Activated naive CD4-positive, alpha-beta T cell treated with anti-CD3 and anti-CD28 coated beads, Interleukin-2, amount 10 ng/mL, durations not matched to agents 7 days and 5 days (primary cell): ENCODE measurements around the gene XYLT1.
A peak's percentile ranks its signal among the peaks of the same experiment; 100 is the strongest.

ENCODE experiments used
- CTCF ChIA-PET: fragments of 350-600 bp; sonication (Branson Sonifier 250); formaldehyde crosslinking; loops from one replicate; lab custom pipeline; 2021; ENCODE audit warnings: antibody characterized with exemption; lab: Charles Lee
- DNase-seq: peaks from one replicate; pipeline ENCODE4 v3.0.0-alpha.2; 2020
- H3K27ac Mint-ChIP-seq: one replicate; pipeline ENCODE4 v1.8.0; 2021; ENCODE audit warnings: mild to moderate bottlenecking, moderate library complexity, mixed read lengths
- H3K27me3 Mint-ChIP-seq: one replicate; pipeline ENCODE4 v1.8.0; 2021; ENCODE audit warnings: mild to moderate bottlenecking, mixed read lengths
- H3K36me3 Mint-ChIP-seq: one replicate; pipeline ENCODE4 v1.8.0; 2021; ENCODE audit warnings: mixed read lengths
- H3K4me1 Mint-ChIP-seq: one replicate; pipeline ENCODE4 v1.8.0; 2021; ENCODE audit warnings: mixed read lengths
- H3K4me3 Mint-ChIP-seq: one replicate; pipeline ENCODE4 v1.8.0; 2021; ENCODE audit warnings: mild to moderate bottlenecking, moderate library complexity, mixed read lengths
- H3K9me3 Mint-ChIP-seq: one replicate; pipeline ENCODE4 v1.8.0; 2021; ENCODE audit warnings: mixed read lengths

Gene XYLT1

DNA sequence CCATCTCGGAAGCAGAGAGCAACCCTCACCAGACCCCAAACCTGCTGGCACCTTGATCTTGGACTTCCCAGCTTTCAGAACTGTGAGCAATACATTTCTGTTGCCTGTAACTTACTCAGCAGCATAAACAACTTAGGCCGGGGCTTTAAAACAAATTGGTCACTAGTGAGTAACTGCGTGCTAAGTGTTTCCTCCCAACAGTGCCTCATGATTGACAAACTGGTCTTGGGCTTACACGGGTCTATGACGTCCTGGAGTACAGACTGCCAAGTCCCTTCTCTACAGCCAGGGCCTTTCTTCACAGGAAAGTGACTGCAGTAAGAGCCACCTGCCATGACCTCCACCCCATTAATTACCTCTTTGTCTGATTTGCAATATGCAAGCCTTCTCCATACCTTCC lies 136.7 kb downstream of the XYLT1 start:
- CTCF ChIA-PET: interaction anchor here (1.2 kb wide), 1 partner anchor 11 kb away, joined by 3 read pairs; no protein-coding TSS in a partner anchor

DNA sequence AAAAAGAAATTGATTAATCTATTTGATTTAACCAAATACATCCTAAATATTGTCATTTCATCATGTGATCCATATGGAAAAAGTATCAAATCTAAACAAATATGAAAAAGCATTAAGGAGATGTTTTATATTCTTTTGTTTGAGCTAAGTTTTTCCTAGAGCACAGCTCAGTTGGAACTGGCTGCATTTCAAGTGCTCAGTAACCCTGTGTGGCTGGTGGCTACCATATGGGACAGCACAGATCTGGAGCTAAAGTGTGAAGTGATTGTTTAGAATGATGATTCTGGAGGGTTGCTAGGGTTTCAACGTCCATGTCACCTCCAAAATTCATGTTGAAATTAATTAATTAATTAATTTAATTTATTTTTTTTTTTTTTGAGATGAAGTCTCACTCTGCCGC lies 137.5 kb downstream of the XYLT1 start:
- Mint-ChIP-seq H3K27me3 (no peaks in the 10 kb centered on the region), H3K4me1 (peaks cover 9% of the 10 kb centered on the region), H3K36me3 (peaks cover 9% of the 10 kb centered on the region), H3K4me3 (no peak overlapping the region), H3K9me3 (no peaks in the 10 kb centered on the region), H3K27ac (no peak overlapping the region)
- no peak for DNase-seq
- CTCF ChIA-PET: interaction anchor here (1.3 kb wide), 1 partner anchor 134 kb away, joined by 3 read pairs; no protein-coding TSS in a partner anchor

More for the DNA sequence above, 136.7 kb downstream of the XYLT1 start:
- Mint-ChIP-seq H3K36me3 (peaks cover 9% of the 10 kb centered on the region), H3K4me3 (no peak overlapping the region), H3K4me1 (peaks cover 10% of the 10 kb centered on the region), H3K9me3 (no peaks in the 10 kb centered on the region), H3K27ac (no peak overlapping the region), H3K27me3 (no peaks in the 10 kb centered on the region)
- no peak for DNase-seq

DNA sequence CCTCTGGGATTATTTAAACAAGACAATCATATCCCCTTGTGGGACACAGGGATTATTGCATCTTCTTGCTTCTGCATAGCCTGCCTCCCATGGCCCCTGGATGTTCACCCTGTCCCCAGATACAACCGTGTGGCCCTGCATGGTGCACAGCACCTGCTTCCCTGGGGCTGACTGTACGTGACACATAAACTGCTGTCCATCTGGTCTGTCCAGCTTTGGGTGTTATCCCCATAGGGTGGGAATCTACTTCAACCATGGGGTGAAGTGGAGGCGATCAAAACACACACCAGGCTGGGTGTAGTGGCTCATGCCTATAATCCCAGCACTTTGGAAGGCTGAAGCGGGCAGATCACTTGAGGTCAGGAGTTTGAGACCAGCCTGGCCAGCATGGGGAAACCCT lies 138.8 kb downstream of the XYLT1 start:
- H3K27ac Mint-ChIP-seq: no peak overlapping the region
- H3K4me3 Mint-ChIP-seq: no peak overlapping the region
- no peaks in the 10 kb centered on the region for H3K9me3 Mint-ChIP-seq
- peaks cover 10% of the 10 kb centered on the region for H3K36me3 Mint-ChIP-seq
- H3K4me1 Mint-ChIP-seq: peaks cover 8% of the 10 kb centered on the region
- DNase-seq: no peak
- H3K27me3 Mint-ChIP-seq: no peaks in the 10 kb centered on the region
- CTCF ChIA-PET: interaction anchor here (1.3 kb wide), 1 partner anchor 135 kb away, joined by 3 read pairs; no protein-coding TSS in a partner anchor

DNA sequence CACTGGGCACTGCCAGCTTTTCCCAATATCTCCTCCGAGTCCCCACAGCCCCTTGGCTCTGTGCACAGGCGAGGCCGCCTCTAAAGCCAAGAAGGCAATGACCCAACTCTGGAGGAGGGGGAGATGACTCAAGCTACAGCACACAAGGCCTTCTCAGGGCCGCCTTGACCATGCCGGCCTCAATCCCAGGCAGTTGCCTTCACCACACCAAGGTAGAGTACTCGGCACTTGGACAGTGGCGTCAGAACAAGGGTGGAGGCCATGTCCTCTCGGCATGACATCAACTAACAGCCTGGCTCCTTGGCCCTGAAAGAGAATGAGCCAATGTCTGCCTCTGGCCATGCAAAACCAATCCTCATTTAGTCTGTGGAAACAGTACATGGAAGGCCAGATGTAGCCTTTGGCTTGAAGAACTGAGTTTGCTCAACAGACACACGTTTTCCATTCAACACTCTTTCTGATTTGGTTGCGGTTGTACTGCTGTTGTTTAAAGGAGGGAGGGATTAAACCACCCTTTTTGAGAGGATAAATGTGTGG lies 139.6 kb downstream of the XYLT1 start:
- Mint-ChIP-seq H3K4me1 (peaks cover 8% of the 10 kb centered on the region), H3K36me3 (peaks cover 8% of the 10 kb centered on the region), H3K4me3 (no peak overlapping the region), H3K27ac (no peak overlapping the region), H3K27me3 (no peaks in the 10 kb centered on the region), H3K9me3 (no peaks in the 10 kb centered on the region)
- no peak for DNase-seq
- CTCF ChIA-PET: no interaction called here

DNA sequence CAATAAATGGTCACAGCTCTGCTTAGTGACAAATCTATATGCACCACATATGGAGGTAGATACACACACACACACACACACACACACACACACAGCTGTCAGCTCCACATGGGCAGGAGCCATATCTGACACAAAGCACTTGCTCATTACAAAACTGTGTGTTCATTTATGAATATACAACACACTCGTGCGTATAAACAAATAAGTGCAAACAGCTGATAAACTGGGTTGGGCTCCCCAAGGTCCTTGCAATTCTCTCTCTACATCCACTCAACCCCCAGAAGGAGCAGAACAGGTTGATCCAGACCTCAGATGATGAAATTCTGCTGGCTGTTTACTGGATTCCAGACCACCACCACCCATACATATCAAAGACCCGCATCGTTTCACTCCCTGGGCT lies 140.7 kb downstream of the XYLT1 start:
- Mint-ChIP-seq H3K4me1 (peaks cover 9% of the 10 kb centered on the region), H3K27me3 (no peaks in the 10 kb centered on the region), H3K9me3 (no peaks in the 10 kb centered on the region), H3K27ac (no peak overlapping the region), H3K36me3 (peaks cover 4% of the 10 kb centered on the region), H3K4me3 (no peak overlapping the region)
- CTCF ChIA-PET: no interaction called here
- no peak for DNase-seq

DNA sequence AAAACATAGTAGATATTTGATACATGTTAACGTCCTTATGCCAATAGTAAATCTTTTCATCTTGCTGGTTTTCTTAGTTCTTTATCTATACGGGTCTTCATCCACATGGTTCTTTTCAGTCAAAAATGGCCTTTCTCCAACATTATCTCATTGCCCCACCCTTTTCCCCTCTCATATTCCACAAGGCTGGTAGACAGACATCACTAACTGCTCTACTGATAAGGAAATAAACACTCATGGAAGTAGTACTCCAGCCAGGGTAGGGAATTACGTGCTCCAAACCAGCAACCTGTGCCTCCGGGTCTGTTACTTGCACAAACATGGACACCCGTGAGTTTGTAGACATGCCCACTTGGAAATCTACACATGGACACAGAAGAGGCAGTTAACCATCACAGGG lies 141.4 kb downstream of the XYLT1 start:
- Mint-ChIP-seq H3K27me3 (no peaks in the 10 kb centered on the region), H3K27ac (no peak overlapping the region), H3K4me3 (no peak overlapping the region), H3K4me1 (peaks cover 9% of the 10 kb centered on the region), H3K36me3 (peaks cover 4% of the 10 kb centered on the region), H3K9me3 (no peaks in the 10 kb centered on the region)
- CTCF ChIA-PET: no interaction called here
- no peak for DNase-seq

DNA sequence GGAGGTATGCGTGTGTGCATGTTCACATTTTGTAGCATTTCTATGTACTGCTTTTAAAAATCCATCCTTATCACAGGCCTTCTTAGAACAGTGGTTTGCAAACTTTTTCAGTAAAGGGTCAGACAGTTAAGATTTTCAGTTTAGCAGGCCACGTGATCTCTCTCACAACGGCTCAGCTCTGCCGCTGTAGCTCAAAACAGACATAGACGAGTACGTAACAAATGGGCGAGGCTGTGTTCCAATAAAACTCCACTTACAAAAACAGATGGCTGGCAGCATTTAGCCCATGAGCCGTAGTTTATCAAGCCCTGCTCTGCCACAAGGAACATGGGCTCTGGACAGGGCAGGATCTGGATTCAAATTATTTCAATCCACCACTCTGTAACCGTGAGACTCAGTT lies 141.8 kb downstream of the XYLT1 start:
- Mint-ChIP-seq H3K4me3 (no peak overlapping the region), H3K4me1 (peaks cover 11% of the 10 kb centered on the region), H3K9me3 (no peaks in the 10 kb centered on the region), H3K27me3 (no peaks in the 10 kb centered on the region), H3K27ac (no peak overlapping the region), H3K36me3 (peaks cover 5% of the 10 kb centered on the region)
- DNase-seq: no peak
- CTCF ChIA-PET: no interaction called here

DNA sequence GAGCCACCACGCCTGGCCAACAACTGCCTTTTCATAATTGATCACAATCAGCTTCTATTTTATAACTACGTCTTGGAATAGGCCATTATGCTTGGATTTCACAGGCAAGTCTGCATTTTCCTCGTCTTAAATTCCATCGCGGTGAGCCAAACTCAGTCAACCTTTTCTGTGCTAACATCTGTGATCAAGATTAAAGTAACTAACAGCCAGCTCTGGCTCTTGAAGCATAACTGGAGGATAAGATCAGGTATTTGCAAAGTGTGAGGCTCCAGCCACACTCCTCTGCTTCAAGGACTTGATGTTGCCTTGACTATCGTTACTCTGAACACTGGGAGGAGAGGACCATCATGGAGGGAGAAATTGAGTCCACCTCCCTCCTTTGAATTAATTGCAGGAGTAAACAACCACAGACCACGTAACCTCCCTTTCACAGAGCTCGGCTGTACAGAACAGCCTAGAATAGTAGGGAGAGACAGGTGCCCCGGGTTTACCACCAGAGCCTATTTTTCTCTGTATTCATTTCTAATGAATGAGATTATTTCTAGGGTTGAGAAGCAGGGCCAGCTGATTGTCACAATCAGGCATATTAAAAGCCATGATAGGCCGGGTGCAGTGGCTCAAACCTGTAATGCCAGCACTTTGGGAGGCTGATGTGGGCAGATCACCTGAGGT lies 143.0 kb downstream of the XYLT1 start:
- no peak overlapping the region for H3K4me3 Mint-ChIP-seq

DNA sequence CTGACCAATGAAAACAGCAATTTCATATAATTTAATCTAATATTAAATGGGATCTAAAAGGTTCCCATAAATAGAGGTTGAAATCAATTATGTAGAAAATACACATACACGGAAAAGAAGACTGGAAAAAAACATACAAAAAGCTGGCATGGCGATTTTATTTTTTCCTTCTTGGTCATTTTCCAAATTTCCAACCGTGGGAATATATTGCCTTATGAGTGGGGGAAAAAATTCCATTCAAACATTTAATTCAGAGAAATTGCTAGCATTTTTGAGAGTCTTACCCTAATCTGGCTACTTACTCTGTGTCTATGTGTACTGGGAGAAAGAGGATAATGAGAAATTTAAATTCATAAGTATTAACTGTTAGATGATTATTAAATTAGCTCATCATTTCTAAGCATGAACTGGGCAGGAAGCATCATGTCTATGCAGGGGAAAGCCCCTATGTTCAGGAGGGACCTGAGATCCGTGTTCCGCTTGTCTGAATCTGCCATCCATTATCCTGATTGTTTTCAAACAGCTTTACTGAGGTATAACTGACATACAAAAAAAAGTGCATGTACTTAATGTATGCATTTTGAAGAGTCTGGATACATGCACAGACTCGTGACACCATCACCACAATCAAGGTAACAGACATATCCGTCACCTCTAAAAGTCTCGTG lies 145.2 kb downstream of the XYLT1 start:
- no peaks in the 10 kb centered on the region for H3K9me3 Mint-ChIP-seq
- H3K4me3 Mint-ChIP-seq: no peak overlapping the region
- H3K4me1 Mint-ChIP-seq: peaks cover 13% of the 10 kb centered on the region
- H3K27me3 Mint-ChIP-seq: no peaks in the 10 kb centered on the region
- H3K36me3 Mint-ChIP-seq: peaks cover 9% of the 10 kb centered on the region
- CTCF ChIA-PET: no interaction called here
- DNase-seq: no peak
- H3K27ac Mint-ChIP-seq: no peak overlapping the region

More for the DNA sequence above, 143.0 kb downstream of the XYLT1 start:
- CTCF ChIA-PET: no interaction called here
- peaks cover 12% of the 10 kb centered on the region for H3K4me1 Mint-ChIP-seq
- no peak for DNase-seq
- H3K27ac Mint-ChIP-seq: no peak overlapping the region
- peaks cover 6% of the 10 kb centered on the region for H3K36me3 Mint-ChIP-seq
- H3K9me3 Mint-ChIP-seq: no peaks in the 10 kb centered on the region
- no peaks in the 10 kb centered on the region for H3K27me3 Mint-ChIP-seq

DNA sequence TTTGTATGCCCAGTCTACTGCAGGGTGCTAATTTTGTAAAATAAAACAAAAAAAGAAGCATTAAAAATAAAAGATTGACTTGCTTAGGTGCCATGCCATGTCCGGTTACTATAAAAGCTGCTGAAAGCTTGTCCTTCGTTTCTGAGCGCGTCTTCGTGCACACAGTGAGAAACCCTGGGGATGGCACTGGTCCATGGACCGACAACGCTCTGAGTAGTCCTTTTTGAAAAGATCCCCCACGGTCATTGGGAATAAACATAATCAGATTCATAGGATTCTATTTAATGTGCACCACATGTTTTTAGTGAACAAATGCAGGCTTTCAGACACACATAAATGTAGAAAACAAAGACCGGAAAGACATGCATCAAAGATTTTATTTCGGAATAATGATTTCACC lies 146.3 kb downstream of the XYLT1 start:
- Mint-ChIP-seq H3K36me3 (peaks cover 9% of the 10 kb centered on the region), H3K4me3 (no peak overlapping the region), H3K27me3 (no peaks in the 10 kb centered on the region), H3K9me3 (no peaks in the 10 kb centered on the region), H3K4me1 (peaks cover 17% of the 10 kb centered on the region), H3K27ac (no peak overlapping the region)
- DNase-seq: no peak
- CTCF ChIA-PET: no interaction called here

DNA sequence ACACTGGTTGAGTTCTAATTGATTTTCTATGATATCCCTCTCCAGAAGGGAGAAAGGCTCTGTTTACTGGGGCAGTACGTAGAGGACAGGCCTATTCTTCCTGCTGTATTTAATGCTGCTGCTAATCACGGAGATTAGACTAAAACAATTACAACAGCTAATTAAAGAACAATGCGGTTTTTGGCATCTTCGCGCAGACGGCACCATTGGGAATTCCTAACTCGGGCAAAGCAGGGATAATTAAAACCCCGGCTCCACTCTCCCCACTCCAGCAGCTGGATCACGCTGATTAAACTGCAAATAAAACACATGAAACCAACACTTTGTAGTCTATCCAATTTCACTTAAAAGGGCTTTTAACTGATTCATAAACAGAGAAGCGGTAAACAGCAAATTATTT lies 147.6 kb downstream of the XYLT1 start:
- H3K9me3 Mint-ChIP-seq: no peaks in the 10 kb centered on the region
- H3K4me1 Mint-ChIP-seq: peaks cover 17% of the 10 kb centered on the region
- peak overlapping the region; percentile 63 for H3K27ac Mint-ChIP-seq
- CTCF ChIA-PET: interaction anchor here (1.5 kb wide), 1 partner anchor 222 kb away, joined by 4 read pairs; no protein-coding TSS in a partner anchor
- H3K36me3 Mint-ChIP-seq: peaks cover 9% of the 10 kb centered on the region
- no peak overlapping the region for H3K4me3 Mint-ChIP-seq
- no peaks in the 10 kb centered on the region for H3K27me3 Mint-ChIP-seq
- DNase-seq: no peak

DNA sequence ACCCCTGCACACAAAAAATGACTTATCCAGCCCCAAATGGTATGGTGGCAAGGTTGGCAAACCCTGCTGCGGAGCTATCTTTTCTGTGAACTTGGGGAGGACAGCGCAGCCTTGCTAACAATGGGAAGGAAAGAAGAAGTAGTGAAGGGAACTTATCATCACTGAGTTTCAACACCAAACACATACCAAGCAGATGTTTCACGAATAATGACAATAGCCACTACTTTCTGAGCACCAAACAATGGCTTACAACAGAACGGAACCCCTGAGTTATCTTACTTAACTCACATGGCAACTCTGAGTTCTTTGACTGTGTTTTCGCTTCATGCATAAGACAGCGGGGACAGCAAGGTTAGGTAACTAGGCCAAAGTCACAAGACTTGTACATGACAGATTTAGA lies 148.9 kb downstream of the XYLT1 start:
- Mint-ChIP-seq H3K27me3 (no peaks in the 10 kb centered on the region), H3K36me3 (peaks cover 9% of the 10 kb centered on the region), H3K4me1 (peaks cover 15% of the 10 kb centered on the region), H3K9me3 (no peaks in the 10 kb centered on the region), H3K27ac (no peak overlapping the region), H3K4me3 (no peak overlapping the region)
- no peak for DNase-seq
- CTCF ChIA-PET: interaction anchor here (1.1 kb wide), 1 partner anchor 145 kb away, joined by 3 read pairs; no protein-coding TSS in a partner anchor

DNA sequence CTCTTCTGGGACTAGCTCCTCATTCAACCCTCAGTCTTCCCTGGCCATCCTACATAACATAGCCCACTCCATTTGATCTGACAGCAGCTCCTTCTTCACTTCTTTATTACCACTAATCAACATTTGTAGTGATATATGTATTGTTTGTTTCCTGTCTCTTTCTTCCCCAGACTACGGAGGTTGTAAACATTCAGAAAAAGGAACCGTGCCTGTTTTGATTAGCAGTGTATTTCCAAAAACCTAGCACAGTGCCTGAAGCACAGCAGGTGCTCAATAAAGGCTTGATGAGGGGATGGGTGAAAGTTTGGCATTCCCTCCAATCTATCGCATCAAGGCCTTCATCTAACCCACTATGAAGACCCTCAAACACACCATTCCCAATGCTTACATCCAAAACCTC lies 150.8 kb downstream of the XYLT1 start:
- Mint-ChIP-seq H3K9me3 (no peaks in the 10 kb centered on the region), H3K27me3 (no peaks in the 10 kb centered on the region), H3K4me3 (no peak overlapping the region), H3K36me3 (peaks cover 12% of the 10 kb centered on the region), H3K27ac (peak overlapping the region; percentile 8), H3K4me1 (peaks cover 24% of the 10 kb centered on the region)
- CTCF ChIA-PET: no interaction called here
- DNase-seq: no peak

DNA sequence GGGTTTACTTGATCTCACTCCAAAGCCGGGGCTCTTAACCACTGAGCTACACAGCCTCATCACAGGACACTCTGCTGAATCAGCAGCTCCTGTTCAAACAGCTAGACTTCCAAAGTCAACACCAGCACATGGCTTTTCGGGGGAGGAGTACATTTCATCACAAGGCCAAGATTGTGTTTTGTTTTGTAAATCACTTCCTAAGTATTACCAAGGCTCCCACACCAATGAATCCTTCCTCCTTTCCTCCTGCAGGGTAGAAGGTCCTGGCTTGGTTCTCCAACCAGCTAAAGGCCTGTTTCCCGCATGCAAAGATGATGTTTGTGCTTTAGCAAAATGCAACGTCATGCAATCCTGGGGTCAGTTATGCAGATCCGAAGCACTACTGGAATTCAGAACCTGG lies 152.5 kb downstream of the XYLT1 start:
- Mint-ChIP-seq H3K4me3 (no peak overlapping the region), H3K27ac (no peak overlapping the region), H3K27me3 (no peaks in the 10 kb centered on the region), H3K4me1 (peaks cover 39% of the 10 kb centered on the region), H3K36me3 (peaks cover 15% of the 10 kb centered on the region), H3K9me3 (no peaks in the 10 kb centered on the region)
- CTCF ChIA-PET: no interaction called here
- DNase-seq: no peak

DNA sequence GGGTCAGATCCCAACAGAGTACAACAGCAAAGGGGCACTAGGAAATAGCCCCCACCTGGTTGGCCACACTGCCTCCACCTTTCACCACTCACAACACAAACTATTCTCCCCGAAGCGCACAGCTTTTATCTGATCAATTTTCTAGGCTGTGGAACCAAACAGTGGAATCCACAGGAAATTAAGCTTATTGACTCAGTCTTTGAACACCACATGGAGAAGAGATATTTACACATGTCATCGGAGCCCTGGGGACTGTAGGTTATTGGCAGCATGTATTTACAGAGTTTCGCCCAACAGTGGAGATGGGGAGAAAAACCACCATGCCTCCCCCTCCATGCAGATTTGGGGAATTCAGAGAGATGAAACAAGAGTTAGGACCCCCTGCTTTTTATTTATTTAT lies 154.8 kb downstream of the XYLT1 start:
- Mint-ChIP-seq H3K27ac (no peak overlapping the region), H3K4me3 (no peak overlapping the region), H3K4me1 (peaks cover 51% of the 10 kb centered on the region), H3K27me3 (no peaks in the 10 kb centered on the region), H3K9me3 (no peaks in the 10 kb centered on the region), H3K36me3 (peaks cover 14% of the 10 kb centered on the region)
- CTCF ChIA-PET: no interaction called here
- DNase-seq: no peak
